Choroid plexus epithelial cell (primary cell): ENCODE measurements around the gene MIPEP.

ENCODE experiments used
- DNase-seq: peaks from one replicate; pipeline ENCODE4 v3.0.0-alpha.2; 2010; ENCODE audit warnings: low read depth
- H3K4me3 ChIP-seq: 2 replicates; pipeline ENCODE4 v1.5.1; 2011; ENCODE audit warnings: low read depth, mild to moderate bottlenecking, control low read depth, low read length, moderate library complexity
- TF ChIP-seq, protein P1 (sequence below): conservative IDR thresholded peaks from 2 replicates; pipeline ENCODE4 v1.5.1; 2011; ENCODE audit warnings: low read depth, mild to moderate bottlenecking, control low read depth, inconsistent platforms, low read length, moderate library complexity

Gene MIPEP

GRCh38 chr13:23741879-23742510, 147.2 kb downstream of the MIPEP start:
- TF ChIP-seq, protein P1, sequence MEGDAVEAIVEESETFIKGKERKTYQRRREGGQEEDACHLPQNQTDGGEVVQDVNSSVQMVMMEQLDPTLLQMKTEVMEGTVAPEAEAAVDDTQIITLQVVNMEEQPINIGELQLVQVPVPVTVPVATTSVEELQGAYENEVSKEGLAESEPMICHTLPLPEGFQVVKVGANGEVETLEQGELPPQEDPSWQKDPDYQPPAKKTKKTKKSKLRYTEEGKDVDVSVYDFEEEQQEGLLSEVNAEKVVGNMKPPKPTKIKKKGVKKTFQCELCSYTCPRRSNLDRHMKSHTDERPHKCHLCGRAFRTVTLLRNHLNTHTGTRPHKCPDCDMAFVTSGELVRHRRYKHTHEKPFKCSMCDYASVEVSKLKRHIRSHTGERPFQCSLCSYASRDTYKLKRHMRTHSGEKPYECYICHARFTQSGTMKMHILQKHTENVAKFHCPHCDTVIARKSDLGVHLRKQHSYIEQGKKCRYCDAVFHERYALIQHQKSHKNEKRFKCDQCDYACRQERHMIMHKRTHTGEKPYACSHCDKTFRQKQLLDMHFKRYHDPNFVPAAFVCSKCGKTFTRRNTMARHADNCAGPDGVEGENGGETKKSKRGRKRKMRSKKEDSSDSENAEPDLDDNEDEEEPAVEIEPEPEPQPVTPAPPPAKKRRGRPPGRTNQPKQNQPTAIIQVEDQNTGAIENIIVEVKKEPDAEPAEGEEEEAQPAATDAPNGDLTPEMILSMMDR, result peak; percentile 67
- no peak overlapping the region for H3K4me3 ChIP-seq
- peak; percentile 35 for DNase-seq

DNA sequence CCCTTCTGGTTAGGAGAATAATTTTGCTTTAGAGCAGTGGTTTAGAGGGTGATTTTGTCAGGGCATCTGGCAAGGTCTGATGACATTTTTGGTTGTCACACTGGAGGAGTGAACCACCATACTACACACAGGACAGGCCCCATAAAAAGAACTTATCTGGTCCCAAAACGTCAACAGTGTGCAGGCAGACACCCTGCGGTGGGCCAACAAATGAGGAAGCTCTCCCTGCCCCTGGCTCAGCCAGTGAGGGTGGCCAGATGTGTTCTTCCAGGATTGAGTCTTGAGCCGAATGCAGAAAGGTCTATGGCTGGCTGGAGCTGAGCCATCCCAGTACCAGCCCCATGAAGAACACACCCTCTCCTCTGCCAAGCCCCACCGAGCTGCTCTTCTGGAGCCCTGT, 149.2 kb downstream of the MIPEP start:
- DNase-seq, result no peak

DNA sequence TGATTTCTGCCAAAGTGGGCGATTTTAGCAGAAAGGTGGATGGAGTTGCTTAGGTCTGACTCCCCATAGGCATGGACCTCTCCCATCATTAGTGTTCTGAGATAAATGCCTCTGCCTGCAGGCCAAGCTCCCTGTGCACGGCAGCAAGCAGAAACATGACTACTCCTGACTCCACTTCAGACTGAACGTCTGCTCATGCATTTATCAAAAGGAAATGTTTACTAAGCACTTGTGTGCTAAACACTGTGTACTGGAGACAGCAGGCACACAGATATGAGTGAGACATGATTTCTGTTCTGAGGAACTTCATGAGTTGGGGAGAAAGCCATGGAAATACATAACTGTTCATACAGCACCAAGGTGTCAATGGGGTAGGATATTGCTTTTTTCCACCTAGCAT, 149.6 kb downstream of the MIPEP start:
- H3K4me3 ChIP-seq, result no peak overlapping the region
- TF ChIP-seq, protein P1, result no peak
- DNase-seq, result no peak

More for the DNA sequence above, 149.2 kb downstream of the MIPEP start:
- TF ChIP-seq, protein P1, result no peak
- no peak overlapping the region for H3K4me3 ChIP-seq

GRCh38 chr13:23736541-23736940, 152.7 kb downstream of the MIPEP start:
- TF ChIP-seq, protein P1, result no peak
- DNase-seq, result no peak
- no peak overlapping the region for H3K4me3 ChIP-seq

DNA sequence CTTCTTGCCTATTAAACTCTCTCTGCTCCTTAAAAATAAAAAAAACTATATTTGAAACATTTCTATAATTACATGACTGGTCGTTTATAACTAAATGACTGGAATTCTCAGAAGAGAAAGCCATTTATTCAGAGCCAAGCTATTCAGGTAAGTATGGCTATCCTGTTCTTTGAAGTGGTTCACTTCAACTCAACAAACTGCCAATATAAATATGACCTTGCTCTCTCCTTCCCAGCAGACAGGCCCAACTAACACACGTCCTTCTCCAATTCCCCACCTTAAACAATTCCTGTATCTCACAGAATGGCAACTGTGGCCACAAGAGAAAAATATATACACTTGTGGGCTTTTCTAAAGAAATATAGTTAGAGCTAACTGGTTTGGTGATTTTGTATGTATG, 153.9 kb downstream of the MIPEP start:
- no peak for DNase-seq
- H3K4me3 ChIP-seq, result no peak overlapping the region
- TF ChIP-seq, protein P1, result no peak

DNA sequence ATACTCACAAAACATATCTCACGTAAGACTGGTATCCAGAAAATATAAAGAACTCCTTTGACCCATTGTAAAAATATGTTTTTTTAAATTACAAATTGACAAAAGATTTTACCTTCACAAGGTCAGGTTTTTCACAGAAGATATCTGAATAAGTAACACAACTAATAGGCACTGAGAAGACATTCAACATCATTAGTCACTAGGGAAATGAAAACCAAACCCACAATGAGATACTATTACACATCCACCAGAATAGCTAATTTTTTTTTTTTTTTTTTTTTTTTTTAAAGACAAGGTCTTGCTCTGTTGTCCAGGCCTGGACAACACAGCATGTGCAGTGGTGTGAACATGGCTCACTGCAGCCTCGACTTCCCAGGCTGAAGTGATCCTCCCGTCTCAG, 157.5 kb downstream of the MIPEP start:
- DNase-seq, result no peak
- H3K4me3 ChIP-seq, result no peak overlapping the region
- TF ChIP-seq, protein P1, result no peak

GRCh38 chr13:23730251-23730650, 158.9 kb downstream of the MIPEP start:
- TF ChIP-seq, protein P1, result no peak
- DNase-seq, result no peak
- H3K4me3 ChIP-seq, result no peak overlapping the region
